Measurements from ENCODE around the gene EME1.
"Not testable (repeated sequence)": the region's sequence is repeated elsewhere in the genome, so short reads cannot be mapped to it uniquely, and the experiment has no call there.

Gene EME1

DNA sequence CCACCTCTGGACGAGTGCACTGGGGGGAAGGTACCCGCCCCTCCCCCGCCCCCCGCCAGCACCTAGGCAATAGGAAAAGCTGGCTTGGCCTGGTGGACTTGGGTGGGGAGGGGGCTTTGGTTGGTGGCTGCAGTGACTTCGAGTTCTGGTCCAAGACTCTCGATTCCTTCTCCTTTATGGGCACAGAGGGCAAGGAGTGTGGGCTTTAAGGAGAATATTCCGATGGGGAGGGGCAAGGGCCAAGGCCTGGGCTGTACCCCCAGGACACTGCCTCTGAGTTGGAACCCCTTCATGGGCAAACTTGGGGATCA is 53.4 kb downstream of the EME1 start:
- peaks cover 53 to 58% of the 10 kb centered on the region in 2 donors for H3K4me1 ChIP-seq (ENCODE audit: control insufficient read depth in 1 of 2, insufficient read depth in 2 of 2, low read length in 2 of 2)

DNA sequence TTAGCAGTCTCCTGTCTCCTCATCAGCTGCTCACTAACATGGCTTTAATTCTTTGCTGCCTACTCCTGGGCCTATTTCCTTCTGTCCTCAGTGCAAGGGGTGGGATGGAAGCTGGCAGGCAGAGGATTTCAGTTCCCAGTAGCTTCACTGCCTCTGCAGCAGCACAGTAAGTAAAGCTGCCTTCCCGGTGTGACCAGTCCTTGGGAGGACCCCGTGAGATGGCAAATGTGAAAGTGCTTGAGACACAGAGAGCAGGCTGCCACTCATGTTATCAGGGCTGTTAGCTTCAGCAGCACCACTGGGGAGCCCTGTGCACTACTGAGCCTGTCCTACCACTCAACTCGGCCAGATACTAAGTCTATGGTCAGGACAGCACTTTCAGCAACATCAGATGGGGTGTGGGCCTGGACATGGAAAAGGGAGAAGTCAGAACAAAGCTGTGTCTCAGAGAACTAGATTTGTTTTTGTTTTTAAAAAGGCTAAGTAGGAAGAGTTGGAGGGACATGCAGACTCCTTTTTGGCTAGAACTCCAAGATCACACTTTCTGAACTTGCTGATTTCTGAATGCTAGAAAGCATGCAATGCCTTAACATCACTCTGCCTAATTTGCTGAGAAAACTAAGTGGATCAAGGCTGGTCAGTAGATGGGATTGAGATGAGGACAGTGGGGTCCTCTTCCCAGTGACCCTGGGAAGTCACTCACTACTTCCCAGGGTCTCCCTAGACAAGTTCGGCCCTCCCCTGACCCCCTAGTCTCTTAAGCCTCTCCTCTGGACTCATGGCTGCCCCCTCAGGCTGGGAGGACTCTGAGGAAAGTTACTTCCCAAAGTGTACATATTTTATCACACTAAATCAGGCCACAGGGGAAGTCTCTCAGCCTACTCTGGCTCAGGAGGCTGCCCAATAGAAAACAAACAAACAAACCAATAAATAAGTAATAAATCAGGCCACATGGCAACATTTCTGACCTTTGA is 54.1 kb downstream of the EME1 start:
- Histone ChIP-seq H3K27ac (ENCODE audit: low read depth, low read length) (peak overlapping the region; percentile 75), H3K36me3 (ENCODE audit: control insufficient read depth in 1 of 2, insufficient read depth in 2 of 2, low read length in 2 of 2) (no peaks in the 10 kb centered on the region), H3K4me3 (ENCODE audit: low read depth in 1 of 2, low read length in 2 of 2) (peak overlapping the region; percentile 74 to 97), H3K4me1 (ENCODE audit: control insufficient read depth in 1 of 2, insufficient read depth in 2 of 2, low read length in 2 of 2) (peaks cover 53 to 58% of the 10 kb centered on the region in 2 donors), H3K9ac (ENCODE audit: low read depth in 1 of 2, low read length in 2 of 2) (peak overlapping the region; percentile 66 to 78), H3K9me3 (ENCODE audit: control insufficient read depth in 1 of 2, low read length in 2 of 2) (no peaks in the 10 kb centered on the region), H3K27me3 (ENCODE audit: control insufficient read depth in 1 of 2, insufficient read depth in 2 of 2, low read length in 2 of 2) (no peaks in the 10 kb centered on the region)

More for the DNA sequence above, 53.4 kb downstream of the EME1 start:
- H3K27me3 ChIP-seq (ENCODE audit: control insufficient read depth in 1 of 2, insufficient read depth in 2 of 2, low read length in 2 of 2) = no peaks in the 10 kb centered on the region
- H3K36me3 ChIP-seq (ENCODE audit: control insufficient read depth in 1 of 2, insufficient read depth in 2 of 2, low read length in 2 of 2) = no peaks in the 10 kb centered on the region
- peak overlapping the region; percentile 75 for H3K27ac ChIP-seq (ENCODE audit: low read depth, low read length)
- no peaks in the 10 kb centered on the region for H3K9me3 ChIP-seq (ENCODE audit: control insufficient read depth in 1 of 2, low read length in 2 of 2)
- H3K4me3 ChIP-seq (ENCODE audit: low read depth in 1 of 2, low read length in 2 of 2) = peak overlapping the region; percentile 74 to 97
- H3K9ac ChIP-seq (ENCODE audit: low read depth in 1 of 2, low read length in 2 of 2) = peak overlapping the region; percentile 66 to 78

GRCh38 chr17:50428126-50428525 is 55.1 kb downstream of the EME1 start:
- not testable (repeated sequence) for H3K36me3 ChIP-seq (ENCODE audit: control insufficient read depth in 1 of 2, insufficient read depth in 2 of 2, low read length in 2 of 2); H3K27me3 ChIP-seq (ENCODE audit: control insufficient read depth in 1 of 2, insufficient read depth in 2 of 2, low read length in 2 of 2); H3K9me3 ChIP-seq (ENCODE audit: control insufficient read depth in 1 of 2, low read length in 2 of 2); H3K27ac ChIP-seq (ENCODE audit: low read depth, low read length)
- peaks cover 53 to 58% of the 10 kb centered on the region in 2 donors for H3K4me1 ChIP-seq (ENCODE audit: control insufficient read depth in 1 of 2, insufficient read depth in 2 of 2, low read length in 2 of 2)
- H3K4me3 ChIP-seq (ENCODE audit: low read depth in 1 of 2, low read length in 2 of 2) = peak overlapping the region in 1 of 2 donors; percentile 97
- peak overlapping the region in 1 of 2 donors; percentile 40 for H3K9ac ChIP-seq (ENCODE audit: low read depth in 1 of 2, low read length in 2 of 2)

- no peaks in the 10 kb centered on the region for H3K9me3 ChIP-seq (ENCODE audit: control insufficient read depth in 1 of 2, low read length in 2 of 2)
- no peak overlapping the region for H3K9ac ChIP-seq (ENCODE audit: low read depth in 1 of 2, low read length in 2 of 2)
- H3K27me3 ChIP-seq (ENCODE audit: control insufficient read depth in 1 of 2, insufficient read depth in 2 of 2, low read length in 2 of 2) = no peaks in the 10 kb centered on the region
- peak overlapping the region; percentile 13 to 43 for H3K4me3 ChIP-seq (ENCODE audit: low read depth in 1 of 2, low read length in 2 of 2)
- H3K36me3 ChIP-seq (ENCODE audit: control insufficient read depth in 1 of 2, insufficient read depth in 2 of 2, low read length in 2 of 2) = no peaks in the 10 kb centered on the region
- H3K4me1 ChIP-seq (ENCODE audit: control insufficient read depth in 1 of 2, insufficient read depth in 2 of 2, low read length in 2 of 2) = peaks cover 48 to 54% of the 10 kb centered on the region in 2 donors
- H3K27ac ChIP-seq (ENCODE audit: low read depth, low read length) = no peak overlapping the region
Measured at GRCh38 chr17:50428831-50429424, 55.9 kb downstream of the EME1 start.

GRCh38 chr17:50429793-50430192 is 56.8 kb downstream of the EME1 start:
- no peaks in the 10 kb centered on the region for H3K27me3 ChIP-seq (ENCODE audit: control insufficient read depth in 1 of 2, insufficient read depth in 2 of 2, low read length in 2 of 2)
- no peak overlapping the region for H3K27ac ChIP-seq (ENCODE audit: low read depth, low read length)
- H3K4me1 ChIP-seq (ENCODE audit: control insufficient read depth in 1 of 2, insufficient read depth in 2 of 2, low read length in 2 of 2) = peaks cover 40 to 45% of the 10 kb centered on the region in 2 donors
- no peaks in the 10 kb centered on the region for H3K9me3 ChIP-seq (ENCODE audit: control insufficient read depth in 1 of 2, low read length in 2 of 2)
- H3K36me3 ChIP-seq (ENCODE audit: control insufficient read depth in 1 of 2, insufficient read depth in 2 of 2, low read length in 2 of 2) = no peaks in the 10 kb centered on the region
- no peak overlapping the region for H3K9ac ChIP-seq (ENCODE audit: low read depth in 1 of 2, low read length in 2 of 2)
- H3K4me3 ChIP-seq (ENCODE audit: low read depth in 1 of 2, low read length in 2 of 2) = no peak overlapping the region

Measured in duodenal mucosa (tissue), 2 donors.